Measurements from ENCODE around the gene TSPAN18.
A peak's percentile ranks its signal among the peaks of the same experiment; 100 is the strongest.

The TSPAN18 gene

DNA sequence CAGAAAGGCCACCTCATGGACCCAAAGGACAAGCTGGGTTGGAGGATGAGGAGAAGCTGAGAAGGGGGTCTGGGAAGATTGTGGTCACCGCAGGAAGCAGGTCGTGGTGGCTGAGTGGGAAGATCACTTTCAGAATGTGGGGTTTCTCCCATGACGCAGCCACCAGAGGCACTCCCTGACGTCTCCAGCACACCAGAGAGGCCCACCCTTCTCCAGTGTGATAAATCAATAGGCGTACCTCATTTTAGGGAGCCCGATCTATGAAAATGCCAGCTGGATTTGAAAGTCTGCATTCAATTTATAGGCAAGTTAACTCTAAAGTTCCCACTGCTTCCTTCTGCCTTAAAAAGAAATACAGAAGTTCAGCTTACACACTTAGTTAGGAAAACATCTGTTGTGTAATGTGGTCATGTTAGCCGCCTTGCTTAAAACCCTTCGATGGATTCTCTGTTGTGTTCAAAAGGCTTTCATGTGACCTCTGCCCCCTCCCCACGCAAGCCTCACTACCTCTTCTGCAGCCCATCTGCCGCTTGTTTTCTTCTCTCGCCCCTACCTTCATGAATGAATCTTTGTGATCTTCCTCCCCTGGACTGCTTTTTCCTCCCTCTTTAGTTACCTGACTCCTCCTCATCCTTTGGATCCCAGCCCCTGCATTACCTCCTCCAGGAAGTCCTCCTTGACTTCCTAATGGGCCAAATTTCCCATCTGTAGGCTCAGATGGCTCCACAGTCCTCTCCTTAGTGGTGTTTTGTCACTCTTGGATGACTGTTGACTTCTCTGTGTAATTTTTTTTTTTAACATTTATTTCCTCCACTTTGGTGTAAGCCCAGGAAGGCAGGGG lies 10.7 kb downstream of the TSPAN18 start:
- DNase-seq: no peak

DNA sequence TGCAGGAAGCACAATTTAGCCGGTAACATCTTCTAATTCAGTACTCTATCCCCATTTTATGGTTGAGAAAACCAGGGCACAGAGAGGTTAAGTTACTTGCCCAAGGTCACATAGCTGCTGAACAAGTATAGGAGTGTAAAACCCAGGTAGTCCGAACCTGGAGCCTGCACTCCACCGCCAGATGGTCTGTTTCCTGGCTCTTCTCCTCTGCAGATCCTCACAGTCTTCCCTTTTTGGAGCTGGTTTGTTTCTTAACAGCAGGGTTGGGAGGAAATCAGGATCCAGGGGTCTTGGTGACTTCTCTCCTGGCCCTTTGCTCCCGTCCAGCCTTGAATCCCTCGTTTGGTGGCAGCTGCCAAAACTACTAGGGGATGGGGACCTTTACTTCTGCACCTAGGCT lies 12.0 kb downstream of the TSPAN18 start:
- no peak for DNase-seq

DNA sequence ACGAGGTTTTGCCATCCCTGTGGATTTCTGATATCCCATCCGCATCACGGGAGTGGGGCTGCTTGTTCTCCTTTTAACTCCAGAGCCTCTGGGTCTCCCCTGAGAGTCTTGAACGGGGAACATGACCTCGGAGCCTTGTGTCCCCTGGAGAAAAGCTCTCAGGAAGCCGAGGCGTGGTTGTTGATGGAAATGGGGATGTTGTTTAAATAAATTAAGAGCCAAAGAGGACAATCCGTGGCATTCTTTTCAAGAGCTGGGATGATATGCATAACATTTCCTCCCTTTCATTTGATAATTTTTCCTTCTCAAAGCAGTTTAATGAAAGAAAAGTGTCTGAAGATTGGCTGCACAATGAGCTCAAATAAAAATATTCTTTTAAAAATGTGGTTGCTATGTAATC lies 14.2 kb downstream of the TSPAN18 start:
- no peak for DNase-seq

DNA sequence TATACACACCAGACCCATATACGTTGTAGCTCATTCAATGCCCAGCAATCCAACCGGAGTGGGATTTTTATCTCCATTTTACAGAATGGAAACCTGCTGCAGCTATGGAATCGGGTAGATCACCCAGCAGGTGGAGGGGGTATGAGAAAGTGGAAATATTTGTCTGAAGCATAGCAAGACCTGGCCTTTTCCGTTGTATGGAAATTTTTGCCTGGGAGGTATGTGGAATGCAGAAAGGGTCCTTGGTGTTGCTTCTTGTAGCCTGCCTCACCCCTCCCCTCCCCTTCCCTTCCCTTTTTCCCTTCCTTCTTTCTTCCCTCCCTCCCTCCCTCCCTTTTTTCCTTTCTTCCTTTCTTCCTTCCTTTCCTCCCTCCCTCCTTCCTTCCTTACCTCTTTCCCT lies 15.2 kb downstream of the TSPAN18 start:
- no peak for DNase-seq

DNA sequence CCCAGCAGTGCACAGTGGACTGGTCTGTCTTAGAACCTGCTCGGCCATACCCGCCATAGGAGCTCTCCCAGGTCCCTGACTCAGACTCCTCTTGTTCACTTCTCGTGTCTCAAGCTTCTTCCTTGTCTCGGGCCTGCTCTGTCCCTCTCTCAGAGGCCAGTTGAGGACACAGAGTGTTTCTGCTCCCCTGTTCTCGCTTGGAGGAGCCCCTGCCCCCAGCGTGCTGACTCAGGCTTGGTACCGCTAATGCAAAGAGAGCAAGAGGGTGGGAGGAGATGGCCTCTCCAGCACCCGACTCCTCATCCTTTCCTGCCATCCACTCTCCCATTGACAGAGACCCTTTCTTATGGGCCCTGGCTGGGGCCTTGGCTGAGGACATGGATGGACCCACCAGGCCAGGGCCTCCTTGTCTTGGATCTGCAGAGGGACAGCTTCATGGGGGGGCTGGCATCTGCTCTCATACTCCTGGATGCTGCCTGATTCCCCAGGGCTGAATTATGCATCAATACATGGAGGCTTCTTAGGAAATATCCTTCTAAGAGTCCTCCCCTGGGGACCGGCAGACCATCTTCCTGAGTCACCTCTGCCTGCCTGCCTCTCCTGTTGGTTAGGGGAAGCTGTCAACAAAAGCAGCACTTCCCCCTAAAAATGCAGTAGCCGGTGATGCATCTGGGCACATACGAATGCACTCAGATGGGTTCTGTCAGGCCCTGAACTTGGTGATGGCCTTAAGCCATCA lies 15.9 kb downstream of the TSPAN18 start:
- DNase-seq: no peak

DNA sequence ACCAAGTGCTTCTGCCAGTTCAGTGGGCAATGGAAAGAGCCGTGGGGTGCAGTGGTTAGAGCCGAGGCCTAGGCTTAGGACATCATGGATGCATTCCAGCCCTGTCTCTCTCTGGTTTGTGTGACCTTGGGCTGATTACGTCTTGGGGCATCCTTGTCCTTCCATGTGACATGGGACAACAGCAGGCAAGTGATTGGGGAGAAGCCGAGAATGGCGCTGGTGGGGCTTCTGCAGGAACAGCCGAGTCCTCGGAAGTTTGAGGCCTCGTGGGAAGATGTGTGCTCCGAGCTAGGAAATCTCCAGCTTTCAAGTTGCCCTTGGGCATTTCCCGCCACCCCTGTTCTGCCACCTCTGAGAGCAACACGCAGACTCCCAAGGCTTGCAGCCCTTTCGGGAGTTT lies 16.6 kb downstream of the TSPAN18 start:
- DNase-seq: no peak

DNA sequence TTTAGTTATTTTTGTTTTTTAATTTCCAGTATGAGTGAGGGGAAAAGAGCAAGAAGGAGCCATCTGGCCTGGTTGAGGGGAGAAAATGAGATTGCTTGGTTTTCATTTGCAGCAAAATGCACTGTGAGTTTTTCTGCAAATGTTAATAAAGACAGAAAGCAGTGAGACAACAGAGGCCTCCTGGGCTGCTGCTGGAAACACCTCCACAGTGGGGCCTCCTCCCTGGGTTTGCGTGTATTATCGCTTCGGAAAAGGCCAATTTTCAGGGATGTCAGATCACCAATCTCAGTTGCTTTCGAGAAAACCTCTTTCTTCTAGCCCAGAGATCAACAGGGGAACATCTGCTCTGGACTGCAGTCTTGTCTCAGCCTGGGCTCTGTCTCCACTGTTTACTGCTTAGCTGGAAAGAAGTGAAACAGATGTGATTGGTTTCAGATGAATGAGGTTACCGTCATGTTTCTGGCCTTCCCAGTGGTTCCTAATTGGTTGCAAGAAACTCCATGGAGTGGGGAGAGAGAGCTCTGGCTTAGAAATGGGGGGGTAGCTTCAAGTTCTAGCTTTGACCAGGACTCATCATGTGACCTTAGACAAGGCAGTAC lies 17.3 kb downstream of the TSPAN18 start:
- no peak for DNase-seq

DNA sequence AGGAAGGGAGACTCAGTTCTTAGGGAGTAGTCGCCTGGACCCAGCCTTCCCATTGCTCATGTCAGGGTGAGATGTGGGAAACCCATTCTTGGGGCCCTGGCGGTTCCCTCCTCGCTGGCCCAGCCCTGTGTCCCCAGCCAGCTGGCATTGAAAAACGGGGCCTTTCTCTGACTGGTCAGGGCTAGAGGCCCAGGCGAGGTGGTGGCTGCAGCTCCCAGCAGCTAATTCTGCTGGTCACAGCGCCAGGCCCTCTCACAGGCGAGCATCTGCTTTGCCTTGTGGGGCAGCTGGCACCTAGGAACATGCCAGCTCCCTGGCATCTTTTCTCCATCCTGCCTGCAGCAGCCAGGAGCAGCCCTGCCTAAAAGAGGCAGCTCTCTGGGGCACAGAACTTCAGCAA lies 20.1 kb downstream of the TSPAN18 start:
- peak in 48 of 56 donors; percentile 7 to 82 (median 42) for DNase-seq

DNA sequence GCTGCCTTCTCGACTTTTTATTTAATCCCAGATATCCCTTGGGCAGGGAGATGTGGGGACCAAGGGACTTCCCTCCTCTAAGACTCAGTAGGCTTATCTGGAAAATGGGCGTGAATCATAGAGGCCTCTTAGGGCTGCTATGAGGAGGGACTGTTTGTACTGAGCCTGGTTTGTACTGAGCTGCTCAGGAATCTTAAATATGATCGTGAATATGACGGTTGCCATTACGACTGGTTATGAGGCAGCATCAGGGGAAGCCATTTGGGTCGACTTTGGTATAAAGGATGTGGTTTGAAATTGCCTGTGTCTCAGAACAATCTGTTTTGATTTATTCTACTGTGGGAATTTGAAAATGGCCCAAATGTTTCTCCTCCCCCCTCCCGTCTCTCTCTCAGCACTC lies 20.6 kb downstream of the TSPAN18 start:
- DNase-seq: no peak

DNA sequence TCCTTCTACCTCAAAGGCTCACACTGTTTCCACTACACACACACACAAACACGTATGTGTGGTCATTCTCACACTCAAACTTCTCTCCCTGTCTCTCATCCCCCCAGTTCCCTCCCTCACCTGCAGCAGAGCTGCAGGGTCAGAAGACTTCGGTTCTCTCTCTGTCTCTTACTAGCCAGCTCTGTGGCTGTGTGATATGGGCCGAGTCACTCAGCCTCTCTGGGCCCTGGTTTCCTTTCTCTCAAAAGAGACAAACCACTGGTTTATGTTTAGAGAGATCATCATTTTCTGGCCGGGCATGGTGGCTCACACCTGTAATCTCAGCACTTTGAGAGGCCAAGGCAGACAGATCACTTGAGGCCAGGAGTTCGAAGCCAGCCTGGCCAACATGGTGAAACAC lies 21.1 kb downstream of the TSPAN18 start:
- no peak for DNase-seq

DNA sequence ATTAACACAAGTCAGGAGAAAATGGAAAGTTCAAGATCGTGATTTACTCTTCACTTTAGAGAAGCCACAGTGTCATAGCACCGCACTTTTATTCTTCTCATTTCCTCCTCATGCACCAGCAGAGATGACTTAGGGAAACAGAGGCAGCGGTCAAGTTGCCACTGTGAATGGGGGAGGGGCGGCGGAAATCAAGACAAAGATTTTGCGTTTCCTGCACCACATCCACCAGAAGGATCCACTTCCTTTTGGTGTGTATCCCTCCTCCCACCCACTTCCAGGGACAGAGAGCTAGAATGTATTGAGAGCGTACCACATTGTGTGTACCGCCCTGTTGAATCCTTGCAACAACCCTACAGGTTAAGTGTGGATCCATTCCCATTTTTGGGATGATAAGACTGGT lies 21.8 kb downstream of the TSPAN18 start:
- DNase-seq: no peak

DNA sequence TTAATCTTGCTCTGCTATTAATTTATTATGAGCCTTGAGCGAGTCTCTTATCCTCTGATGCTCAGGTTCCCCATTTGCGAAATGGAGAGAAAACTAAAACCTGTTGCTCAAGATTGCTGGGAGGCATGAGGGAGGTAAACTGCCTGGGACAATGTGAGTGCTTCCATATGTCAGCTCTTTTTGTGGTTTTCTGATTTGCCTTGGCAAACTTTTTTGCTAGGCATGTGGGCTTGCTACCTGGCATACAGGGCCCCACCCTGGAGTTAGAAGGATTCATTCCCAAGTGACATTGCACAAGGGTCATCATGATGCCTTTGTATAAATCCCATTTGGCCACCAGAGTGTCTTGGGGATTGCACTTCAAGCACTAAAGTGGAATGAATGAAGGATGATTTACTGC lies 22.4 kb downstream of the TSPAN18 start:
- no peak for DNase-seq

DNA sequence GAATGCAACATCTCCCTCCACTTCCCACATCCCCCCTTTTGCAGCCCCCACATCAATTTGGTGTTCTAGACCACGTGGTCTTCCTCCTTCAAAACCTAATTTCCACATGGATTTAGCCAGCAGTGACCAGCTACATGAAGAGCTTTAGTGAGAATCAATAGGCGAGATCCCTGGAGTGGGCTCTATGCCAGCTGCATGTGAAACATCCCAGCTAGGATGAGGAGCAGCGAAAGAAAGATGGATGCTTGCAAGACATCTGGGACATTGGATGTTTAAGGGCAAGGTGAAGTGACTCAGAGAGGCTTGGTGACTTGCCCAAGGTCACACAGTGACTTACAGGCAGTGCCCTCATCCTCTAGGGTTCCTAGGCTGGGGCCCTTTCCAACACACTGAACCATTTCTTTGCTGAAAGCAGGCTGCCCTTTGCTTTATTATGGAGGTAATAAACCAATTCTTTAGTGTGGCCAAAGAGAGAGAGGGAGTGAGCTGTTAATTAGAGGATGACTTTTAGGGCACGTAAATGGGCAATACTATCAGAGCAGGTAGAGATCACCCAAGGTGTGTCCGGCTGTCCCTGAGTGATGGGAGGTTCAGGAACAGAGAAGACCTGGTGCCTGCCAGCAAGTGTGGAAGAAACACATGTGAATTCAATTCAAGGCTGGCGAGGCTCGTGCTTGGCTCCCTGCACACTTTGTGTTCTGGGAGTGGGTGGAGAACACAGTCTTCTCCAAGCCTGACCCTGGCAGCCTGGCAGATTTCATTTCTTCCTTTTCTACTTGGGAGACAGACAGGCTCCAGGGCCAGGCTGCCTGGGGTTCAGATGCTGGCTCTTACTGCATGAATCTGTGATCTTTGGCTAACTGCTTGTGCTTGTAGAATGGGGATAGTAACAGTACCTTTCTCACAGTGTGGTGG lies 24.0 kb downstream of the TSPAN18 start:
- peak in 1 of 56 donors; percentile 6 for DNase-seq

DNA sequence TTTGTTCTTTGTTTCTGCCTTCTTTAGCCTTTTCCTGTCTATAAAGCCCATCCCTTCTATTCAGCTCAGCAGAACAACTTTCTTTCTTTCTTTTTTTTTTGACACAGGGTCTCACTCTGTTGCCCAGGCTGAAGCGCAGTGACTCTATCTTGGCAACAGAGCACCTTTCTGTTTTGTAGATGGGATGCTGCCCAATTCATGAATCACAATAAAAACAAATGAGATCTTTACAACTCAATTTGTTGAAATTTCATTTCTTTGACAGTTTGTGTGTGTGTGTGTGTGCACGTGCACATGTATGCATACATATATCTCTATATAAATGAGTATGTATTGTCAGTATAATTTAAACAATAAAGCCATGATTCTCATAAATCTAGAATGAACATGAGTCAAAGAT lies 25.5 kb downstream of the TSPAN18 start:
- DNase-seq: no peak

DNA sequence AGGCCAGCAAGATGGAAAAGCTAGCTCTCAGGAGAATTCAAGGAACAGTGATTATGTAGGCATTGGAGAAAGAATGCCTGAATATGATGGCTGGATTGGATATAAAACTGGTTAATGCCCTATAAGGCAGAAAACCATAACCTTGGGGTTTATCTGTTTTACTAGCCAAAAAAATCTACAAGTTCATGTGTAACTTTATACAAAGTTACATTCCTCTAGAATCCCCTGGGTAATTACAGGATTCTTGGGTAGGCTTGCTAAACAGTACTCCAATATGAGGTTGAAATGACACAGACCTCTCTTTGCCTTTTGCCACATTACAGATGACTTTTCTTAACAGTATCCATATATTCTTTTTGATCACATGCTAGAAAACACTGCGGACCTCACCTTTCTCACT lies 26.0 kb downstream of the TSPAN18 start:
- no peak for DNase-seq

DNA sequence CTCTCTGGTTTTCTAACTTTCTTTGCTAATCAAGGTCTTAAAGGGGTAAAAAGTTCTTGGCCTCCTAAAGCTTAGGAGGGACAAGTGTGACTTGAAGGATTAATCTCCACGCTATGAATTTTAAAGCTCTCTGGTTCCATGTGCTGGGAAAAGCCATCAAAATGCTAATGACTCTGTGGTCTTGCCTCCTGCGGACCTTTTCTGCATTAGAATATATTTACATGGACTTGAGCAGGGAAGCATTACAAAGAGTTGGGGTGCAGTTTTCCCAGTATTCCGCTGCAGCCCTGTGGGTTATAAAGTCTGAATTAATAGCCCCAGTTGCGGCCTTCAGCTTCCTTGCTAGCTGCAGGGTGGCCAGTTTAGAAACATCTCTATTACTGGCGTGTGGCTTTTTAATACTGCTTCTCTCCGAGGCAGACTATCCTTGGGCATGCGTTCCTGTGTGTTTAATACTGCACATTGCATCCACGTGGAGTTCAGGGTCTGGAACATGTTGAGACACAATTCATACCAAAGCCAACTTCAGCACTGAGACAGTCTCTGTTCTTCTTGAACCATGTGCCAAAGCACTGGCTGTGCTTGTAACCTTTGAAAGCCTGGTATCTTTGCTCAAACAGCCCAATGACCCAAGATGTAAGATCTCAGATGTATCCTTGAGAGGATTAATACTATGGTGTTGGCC lies 27.3 kb downstream of the TSPAN18 start:
- no peak for DNase-seq

DNA sequence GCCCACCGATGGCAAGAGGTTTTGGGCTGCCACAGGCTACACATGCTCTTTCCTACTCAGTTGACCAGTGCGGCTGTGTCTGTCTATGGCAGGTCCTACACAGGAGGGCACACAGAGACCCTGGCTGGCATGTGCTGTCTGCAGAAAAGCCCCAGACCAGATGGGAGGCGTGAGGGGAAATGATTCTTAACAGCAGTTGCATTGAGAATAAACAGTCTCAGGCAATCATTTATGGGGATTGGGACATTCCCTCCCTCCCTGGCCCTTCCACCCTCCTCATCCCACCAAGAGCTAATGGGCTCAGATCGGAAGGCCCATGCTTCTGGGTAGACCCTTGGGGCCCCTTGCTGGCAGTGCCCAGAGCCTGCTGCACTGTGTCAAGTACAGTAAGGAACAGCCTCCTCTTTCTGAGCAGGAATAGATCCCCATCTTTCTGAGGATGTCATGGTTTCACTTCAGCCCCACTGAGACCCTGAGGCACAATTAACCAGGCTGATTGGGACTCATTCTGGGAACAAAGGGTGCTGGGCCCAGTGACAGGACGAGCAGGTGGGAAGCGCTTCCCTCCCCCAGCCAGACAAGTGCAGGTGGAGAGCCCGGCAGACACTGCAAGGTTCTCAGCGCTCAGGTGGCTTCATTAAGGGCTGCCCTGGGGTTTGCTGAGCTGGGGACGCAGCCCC lies 28.3 kb downstream of the TSPAN18 start:
- DNase-seq: no peak

DNA sequence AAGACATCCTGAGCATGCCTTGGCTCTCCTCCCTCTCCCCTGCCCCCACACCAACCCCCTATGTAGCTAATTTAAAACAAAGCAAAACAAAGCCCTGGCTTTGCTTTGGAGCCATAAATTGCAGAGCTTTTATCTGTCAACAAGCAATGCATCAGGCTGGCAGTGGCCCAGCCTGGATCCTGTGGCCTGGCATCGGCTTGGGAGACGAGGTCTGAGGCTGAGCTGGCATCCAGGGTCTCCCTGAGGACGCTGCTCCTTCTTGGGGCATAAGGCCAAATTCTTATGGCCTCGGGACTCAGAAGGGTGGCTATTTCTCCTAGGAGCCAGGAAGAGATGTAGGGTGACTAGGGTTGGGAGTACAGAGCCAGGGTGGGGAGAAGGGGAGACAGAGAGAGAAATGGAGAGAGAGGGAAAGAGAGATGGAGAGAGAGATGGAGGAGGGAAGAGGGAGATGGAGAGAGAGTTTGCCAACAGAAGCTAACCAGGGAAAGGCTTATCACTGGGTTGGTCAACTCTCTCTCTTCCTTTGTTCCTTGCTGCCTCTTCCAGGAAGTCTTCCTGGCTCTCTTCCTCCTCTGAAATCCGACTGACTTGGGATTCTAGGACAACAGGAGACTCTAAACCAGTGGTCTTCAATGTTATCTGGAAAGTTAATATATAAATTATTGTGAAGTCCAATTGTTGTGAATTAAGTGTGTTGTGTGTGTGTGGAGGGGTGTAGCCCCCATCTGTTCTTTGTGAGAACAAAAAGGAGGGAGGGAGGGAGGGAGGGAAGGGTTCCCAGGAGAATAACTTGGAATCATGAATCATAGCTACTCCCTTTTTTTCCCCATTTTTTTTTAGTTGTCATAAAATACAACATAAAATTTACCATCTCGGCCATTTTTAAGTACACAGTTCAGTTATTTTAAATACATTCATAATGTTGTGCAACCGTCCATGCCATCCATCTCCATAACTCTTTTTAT lies 29.1 kb downstream of the TSPAN18 start:
- DNase-seq: no peak

DNA sequence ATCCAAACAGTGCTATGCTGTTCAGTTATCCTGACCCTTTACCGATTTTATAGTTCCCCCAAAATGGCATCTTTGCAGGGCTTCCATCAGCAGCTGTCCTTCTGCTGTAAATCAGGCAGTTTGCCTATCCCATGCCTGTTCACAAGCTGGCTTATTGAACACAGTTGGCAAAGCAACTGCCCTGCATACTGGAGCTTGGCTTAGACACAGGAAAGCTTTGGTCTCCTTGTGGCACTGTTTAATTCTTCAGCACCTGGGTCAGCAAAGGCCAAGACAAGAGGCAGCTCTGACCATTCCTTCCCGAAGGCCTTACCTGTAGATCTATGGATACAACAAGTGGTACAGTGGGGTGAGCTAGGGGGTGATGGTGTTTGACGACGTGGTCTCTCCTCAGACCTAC lies 32.2 kb downstream of the TSPAN18 start:
- no peak for DNase-seq
